Stimulated activated CD4-positive, alpha-beta T cell treated with anti-CD3 and anti-CD28 coated beads, Interleukin-12 subunit alpha, Interleukin-12 subunit beta, amount 100 ng/mL, for 48 hours (primary cell): ENCODE data around the gene MCM9.

Experiments used
- DNase-seq, 3 donors: peaks; one replicate each; pipeline ENCODE4 v3.0.0-alpha.2; 2020; ENCODE audit warnings: low read depth in 2 of 3, low spot score in 1 of 3

Gene MCM9

DNA sequence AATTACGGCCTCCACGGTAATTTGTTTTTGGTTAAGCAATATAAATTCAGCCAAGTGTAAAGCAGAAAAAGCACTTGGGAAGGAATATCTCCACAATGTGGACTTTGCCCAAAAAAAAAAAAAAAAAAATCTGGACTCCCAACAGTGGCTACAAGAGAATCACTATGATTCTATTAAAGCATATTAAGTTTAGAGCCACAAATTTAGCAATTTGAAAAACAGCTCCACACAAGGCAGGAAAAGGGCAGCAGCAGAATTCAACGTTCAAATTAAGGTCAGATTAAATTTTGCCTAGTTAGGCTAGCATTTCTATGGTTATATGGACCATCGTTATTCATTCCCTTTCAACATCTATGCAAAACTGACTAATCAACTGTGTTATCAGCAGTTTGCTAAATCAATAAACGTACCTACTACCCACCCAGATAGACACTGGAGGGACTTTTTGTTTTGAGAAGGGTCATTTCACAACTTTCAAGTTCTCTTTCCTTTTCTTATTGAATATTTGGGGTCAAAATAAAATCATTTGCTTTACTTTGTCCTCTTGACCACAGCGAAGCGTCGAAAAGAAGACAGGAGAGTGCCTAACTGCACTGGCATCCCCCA lies 1.0 kb downstream of the MCM9 start:
- DNase-seq, result no peak

- no peak for DNase-seq
Observed at GRCh38 chr6:118932421-118932820, 2.5 kb downstream of the MCM9 start.

DNA sequence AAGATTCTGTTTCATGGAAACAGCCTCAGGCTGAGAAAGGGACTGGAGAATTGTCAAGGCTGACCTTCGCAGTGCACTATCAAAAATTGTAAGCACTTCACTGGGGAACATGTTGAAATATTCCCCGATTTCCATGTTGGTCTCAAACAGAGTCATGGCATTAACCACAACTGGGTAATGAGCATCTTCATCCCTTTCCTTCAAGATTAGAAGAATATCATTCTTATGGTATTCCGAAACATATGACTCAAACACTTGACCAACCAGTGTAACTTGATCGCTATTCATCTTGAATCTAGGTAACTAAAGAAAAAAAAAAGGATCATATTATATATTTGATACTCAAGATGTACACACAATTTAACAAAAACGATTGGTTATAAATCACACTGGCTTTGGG lies 3.5 kb downstream of the MCM9 start:
- DNase-seq, result no peak

GRCh38 chr6:118930680-118931079 lies 4.3 kb downstream of the MCM9 start:
- DNase-seq, result no peak

DNA sequence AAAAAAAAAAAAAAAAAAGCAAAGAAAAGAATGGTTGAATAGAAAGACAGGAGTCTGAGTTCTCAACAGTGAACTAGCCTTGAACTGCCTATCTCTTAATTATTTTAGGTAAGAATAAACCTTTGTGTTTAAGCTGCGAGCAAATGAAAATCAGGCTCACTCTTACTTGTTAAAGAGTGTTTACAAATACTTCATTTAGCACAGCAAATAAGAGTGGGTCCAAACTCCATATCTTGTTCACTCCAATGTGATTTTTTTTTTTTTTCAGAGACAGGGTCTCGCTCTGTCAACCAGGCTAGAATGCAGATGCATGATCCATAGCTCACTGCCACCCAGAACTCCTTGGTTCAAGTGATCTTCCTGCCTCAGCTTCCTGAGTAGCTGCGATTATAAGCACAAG lies 11.9 kb downstream of the MCM9 start:
- no peak for DNase-seq

DNA sequence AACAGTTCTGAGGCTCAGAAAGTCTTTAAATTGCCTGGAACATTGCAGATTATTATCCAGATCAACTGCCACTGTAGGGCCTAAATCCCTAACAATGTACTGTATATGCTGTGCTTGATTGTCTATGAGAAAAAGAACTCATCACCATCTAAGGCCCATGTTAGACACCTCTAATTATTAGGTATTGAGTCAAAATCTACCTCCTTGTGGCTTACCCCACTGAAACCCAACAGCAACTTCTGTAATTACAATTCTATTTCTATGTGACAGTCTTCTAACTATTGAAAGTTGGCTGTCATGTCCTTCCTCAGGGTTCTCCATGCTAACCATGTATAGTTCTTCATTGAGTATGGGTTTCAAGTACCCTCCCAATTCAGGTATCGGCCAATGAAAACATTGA lies 13.9 kb downstream of the MCM9 start:
- DNase-seq, result no peak

DNA sequence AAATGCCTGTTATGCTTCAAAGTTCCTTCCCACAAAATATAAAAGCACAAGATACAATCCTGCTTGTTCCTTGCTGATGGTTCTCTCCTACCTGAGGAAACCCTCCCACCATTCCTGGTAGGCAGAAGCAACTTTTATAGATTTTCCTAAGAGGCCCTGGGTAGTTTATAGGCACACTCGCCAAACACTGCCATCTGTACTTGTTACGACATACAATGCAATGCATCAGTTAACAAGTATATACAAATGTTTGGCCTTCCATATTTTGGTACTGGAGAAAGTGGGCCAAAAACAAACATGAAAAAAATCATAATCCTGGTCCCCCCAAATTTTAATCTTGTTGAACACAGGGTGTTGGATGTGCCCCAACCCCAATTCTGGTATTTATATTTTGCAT lies 16.6 kb downstream of the MCM9 start:
- no peak for DNase-seq

GRCh38 chr6:118917546-118918328 lies 17.2 kb downstream of the MCM9 start:
- no peak for DNase-seq

- DNase-seq, result no peak
Observed at GRCh38 chr6:118914598-118914997, 20.4 kb downstream of the MCM9 start.

GRCh38 chr6:118913161-118913560 lies 21.8 kb downstream of the MCM9 start:
- no peak for DNase-seq

- DNase-seq, result no peak
Observed at GRCh38 chr6:118912646-118913045, 22.3 kb downstream of the MCM9 start.

GRCh38 chr6:118908441-118908840 lies 26.5 kb downstream of the MCM9 start:
- no peak for DNase-seq

- no peak for DNase-seq
Observed at GRCh38 chr6:118905851-118906250, 29.1 kb downstream of the MCM9 start.

- DNase-seq, result no peak
Observed at GRCh38 chr6:118905084-118905483, 29.9 kb downstream of the MCM9 start.

- no peak for DNase-seq
Observed at GRCh38 chr6:118903691-118904090, 31.3 kb downstream of the MCM9 start.

GRCh38 chr6:118903138-118903537 lies 31.8 kb downstream of the MCM9 start:
- no peak for DNase-seq

- DNase-seq, result no peak
Observed at GRCh38 chr6:118902726-118903125, 32.2 kb downstream of the MCM9 start.

DNA sequence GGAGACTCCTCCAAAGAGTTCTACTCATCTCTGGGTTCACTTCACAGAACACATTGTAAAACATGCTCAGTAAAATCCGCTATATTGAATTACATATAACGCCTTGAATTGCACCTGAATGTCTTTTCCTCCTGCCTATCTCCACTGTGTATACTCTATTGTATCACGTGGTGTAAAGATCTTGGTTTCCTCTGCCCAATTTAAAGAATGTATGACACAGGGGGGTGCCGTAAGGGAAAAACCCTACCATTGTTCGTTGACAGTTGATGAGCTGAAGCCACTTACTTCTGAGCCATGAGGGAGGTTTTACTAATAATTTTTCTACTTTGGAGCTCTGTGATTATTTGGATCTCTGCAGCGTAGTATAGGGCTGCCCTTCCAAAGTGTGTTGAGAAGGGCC lies 35.0 kb downstream of the MCM9 start:
- DNase-seq, result no peak

GRCh38 chr6:118897386-118897785 lies 37.6 kb downstream of the MCM9 start:
- DNase-seq, result no peak

GRCh38 chr6:118896339-118897136 lies 38.4 kb downstream of the MCM9 start:
- DNase-seq, result peak in 1 of 3 donors; percentile 29

- DNase-seq, result no peak
Observed at GRCh38 chr6:118895859-118896258, 39.1 kb downstream of the MCM9 start.

- DNase-seq, result no peak
Observed at GRCh38 chr6:118895261-118895560, 39.7 kb downstream of the MCM9 start.
